Fibroblast of the conjunctiva (primary cell): ENCODE results near the gene DOK5.
"Not testable (repeated sequence)": the region's sequence is repeated elsewhere in the genome, so short reads cannot be mapped to it uniquely, and the experiment has no call there.

ENCODE experiments used
- DNase-seq: peaks from one replicate; pipeline ENCODE4 v3.0.0-alpha.2; 2010; ENCODE audit warnings: low read depth

DOK5 gene

DNA sequence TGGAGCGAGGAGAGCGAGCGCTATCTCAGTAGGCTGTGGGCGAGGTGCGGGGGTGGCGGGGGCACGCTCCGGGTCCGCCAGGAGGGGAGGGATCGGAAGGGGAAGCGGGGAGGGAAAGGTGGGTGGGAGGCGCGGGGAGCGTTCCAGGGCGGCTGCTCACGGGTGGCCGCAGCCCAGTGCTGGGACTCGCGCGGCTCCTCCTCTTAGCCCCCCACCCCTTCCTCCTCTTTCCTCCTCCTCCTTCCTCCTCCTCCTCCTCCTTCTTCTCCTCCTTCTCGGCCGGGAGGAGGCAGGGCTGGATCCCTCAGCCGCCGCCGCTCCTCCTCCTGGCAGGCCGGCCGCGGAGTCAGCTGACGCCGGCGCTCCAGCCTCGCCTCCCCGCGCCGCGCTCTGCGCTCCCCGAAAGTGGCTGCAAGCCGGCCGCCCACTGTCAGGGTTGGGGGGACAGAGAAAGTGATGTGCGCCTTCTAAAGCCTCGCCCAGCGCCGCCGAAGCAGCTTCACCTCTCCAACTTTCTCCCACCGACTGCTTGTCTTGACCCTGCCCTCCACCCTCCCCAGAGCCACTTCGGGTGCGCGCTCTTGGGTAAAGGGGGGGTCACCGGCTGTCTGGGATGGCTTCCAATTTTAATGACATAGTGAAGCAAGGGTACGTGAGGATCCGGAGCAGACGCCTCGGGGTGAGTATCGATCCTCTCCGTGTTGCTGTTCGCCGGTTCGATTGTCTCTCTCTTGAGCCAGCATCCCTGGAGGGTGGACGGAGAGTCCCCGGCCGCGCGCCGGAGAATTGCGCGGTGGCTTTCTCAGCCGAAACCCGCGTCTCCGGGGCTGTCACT, at the start of gene DOK5:
Gene DOK5, plus strand, starts transcription at position 260 of the 835 bp plus-strand sequence. Its CDS starts 354 bp downstream, at position 614.
- DNase-seq: peak; percentile 29

DNA sequence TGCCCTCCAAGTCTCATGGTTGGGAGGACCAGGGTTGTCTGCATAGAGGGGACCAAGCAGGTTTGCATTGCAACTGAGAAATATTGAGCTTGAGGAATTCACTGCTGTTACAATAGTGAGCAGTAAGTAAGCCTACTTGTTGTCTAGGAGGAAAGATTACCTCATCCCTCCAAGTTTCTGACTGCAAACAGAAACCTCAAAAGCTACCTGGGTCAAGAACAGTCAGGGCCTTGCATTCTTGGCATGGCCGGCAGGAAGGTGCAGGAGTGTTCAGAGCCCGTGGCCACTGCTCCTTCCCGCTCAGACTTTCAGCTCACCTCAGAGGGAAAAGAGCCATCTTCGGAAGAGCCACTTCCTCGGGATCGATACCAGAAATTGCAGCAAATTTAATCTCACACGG, 46.0 kb upstream of the DOK5 start:
- no peak for DNase-seq

DNA sequence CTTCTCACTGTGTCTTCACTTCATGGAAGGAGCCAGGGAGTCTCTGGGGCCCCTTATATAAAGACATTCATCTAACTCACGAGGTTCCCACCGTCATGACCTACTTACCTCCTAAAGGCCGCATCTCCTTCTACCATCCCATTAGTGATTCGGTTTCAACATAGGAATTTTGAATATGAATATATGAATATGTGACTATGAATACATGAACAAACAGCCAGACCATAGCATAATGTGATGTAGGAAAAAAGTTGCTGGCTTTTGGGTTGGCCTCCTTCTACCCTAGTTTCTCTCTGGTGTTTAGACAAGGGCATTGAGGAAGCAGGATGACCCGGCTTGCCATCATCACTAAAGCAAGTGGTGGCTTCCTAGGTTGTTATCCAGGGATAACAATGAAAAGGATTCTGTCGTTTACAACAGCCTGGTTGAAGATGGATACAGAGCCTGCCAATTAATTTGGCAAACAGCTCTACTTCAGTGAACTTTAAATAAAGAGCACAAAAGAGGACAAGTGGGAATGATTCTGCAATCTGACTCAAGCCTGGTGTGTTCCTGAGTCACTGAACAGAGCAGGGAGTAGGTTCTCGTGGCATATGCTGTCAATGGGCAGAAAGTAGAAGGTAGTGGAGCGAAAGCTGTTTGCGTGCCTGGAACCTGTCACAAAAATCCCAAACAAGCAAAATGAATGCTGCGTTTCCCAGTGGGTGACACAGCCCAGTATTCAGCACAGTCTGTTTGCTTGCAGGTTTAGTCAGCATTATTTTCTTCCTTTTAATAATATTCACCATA, 44.0 kb upstream of the DOK5 start:
- DNase-seq: no peak

DNA sequence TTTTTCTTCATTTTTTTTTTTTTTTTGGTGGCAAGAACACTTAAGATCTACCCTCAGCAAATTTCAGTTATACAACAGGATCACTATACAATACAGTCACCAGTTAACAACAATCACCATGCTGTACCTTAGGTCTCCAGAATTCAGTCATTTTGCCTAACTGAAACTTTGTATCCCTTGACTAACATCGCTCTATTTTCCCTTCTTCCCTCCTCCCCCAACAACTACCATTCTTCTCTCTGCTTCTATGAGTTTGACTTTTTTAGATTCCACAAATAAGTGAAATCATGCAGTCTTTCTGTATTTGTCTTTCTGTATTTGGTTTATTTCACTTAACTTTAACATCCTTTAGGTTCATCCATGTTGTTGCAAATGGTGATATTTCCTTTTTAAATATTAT, 42.4 kb upstream of the DOK5 start:
- no peak for DNase-seq

DNA sequence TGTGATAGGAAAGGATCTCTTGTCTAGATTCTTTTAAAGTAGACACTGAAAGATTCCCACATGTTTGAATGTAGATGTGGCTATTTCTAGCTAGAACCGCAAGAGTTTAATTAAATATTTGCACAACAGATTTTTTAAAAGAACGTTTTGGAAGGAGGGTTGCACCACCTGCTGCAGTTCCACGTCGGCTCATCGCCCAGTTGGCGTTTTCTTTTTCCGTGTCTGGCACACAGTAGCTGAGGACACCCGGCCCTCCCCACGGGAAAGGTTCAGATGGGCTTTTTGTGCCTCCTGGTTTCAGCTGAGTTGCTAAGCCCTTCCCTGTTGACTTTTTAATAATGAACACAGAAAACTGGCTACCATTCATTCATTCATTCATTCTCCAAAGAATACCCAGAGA, 41.8 kb upstream of the DOK5 start:
- DNase-seq: no peak

DNA sequence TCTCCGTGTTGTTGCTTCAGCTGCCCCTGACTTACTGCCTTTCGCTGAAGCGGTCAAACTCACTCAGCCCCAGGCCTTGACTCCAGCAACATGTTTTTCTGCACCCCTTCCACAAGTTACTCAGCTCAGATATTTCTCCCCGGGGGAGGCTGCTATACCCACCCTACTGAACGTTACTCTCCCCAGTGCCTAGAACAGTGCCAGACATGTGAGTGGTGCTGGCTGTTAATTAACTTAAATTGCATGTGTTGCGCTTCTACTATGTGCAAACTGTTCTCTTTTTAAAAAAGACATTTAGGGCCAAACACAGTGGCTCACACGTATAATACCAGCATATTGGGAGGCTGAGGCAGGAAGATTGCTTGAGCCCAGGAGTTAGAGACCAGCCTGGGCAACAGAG, 41.2 kb upstream of the DOK5 start:
- no peak for DNase-seq

DNA sequence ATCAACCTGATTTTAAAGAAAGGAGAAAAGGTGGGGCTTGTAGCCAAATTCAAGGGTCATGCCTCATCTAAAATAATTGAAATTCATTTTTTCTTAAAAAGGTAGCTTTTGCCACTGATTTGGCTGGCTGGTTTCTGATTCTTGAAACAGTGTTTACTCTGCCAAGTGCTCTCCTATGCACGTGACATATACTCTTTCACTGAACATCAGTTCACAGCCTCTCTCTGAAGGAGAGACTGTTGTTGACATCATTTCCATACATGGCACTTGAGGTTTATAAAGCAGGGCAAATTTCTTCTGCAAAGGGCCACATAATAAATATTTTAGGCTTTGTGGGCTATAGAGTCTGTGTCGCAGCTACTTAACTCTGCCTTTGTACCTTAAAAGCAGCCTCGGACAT, 40.4 kb upstream of the DOK5 start:
- DNase-seq: no peak

DNA sequence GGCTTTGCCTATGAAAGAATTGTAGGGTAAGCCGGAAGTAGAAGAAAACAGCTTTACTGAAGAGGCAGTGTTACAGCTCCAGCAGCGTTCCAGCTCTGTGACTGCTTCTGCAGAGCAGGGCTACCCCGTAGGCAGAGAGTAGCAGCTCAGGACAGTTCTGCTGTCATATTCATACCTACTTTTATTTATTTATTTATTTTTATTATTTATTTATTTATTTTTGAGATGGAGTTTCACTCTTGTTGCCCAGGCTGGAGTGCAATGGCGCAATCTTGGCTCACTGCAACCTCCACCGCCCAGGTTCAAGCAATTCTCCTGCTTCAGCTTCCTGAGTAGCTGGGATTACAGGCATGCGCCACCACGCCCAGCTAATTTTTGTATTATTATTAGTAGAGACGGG, 39.0 kb upstream of the DOK5 start:
- not testable (repeated sequence) for DNase-seq

DNA sequence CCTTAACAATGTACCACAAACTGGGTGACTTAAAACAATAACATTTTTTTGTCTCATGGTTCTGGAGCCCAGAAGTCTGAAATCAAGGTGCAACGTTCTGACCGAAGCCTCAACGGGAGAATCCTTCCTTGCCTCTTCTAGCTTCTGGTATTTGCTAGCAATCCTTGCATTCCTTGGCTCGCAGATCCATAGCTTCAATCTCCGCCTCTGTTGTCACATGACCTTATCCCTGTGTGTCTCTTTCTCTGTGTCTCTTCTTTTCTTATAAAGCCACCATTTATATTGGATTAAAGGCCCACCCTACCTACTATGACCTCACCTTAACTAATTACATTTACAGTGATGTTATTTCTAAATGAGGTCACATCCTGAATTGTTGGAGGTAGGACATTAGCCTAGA, 37.2 kb upstream of the DOK5 start:
- DNase-seq: no peak

DNA sequence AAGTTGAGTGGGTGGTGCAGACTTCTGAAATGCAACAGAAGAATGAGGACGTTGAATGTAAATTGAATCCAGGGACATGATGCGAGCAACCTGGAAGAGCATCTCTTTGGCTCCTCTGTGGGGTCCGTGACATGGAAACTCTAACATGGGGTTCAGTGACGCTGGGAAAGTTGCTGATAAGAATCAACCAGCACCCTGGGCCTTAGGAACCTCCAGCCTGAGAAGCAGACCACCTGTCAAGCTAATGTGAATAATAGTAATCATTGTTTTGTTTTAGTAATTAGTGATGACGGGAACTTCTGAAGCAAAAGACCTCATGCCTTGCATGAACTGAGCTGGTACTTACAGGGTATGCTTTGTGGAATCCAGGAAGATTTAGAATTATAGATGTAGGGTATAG, 25.2 kb upstream of the DOK5 start:
- DNase-seq: no peak

DNA sequence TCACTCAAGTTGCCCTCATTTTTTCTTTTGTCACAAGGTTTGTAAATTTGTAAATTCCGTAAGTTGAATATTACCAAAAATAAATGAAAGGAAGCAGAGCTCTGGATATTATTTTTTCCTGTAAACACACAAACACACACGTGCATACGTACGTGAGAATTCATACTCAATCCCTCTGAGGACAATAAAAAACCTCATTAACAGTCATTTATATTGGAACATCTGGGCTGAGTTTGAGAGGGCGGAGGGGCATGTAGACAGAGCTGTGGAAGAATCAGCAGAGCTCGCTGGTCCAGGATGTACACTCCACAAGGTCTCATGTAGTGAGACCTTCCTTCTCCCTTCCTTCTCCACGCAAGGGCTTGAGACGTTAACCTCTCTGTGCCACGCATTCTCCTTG, 24.2 kb upstream of the DOK5 start:
- DNase-seq: no peak

DNA sequence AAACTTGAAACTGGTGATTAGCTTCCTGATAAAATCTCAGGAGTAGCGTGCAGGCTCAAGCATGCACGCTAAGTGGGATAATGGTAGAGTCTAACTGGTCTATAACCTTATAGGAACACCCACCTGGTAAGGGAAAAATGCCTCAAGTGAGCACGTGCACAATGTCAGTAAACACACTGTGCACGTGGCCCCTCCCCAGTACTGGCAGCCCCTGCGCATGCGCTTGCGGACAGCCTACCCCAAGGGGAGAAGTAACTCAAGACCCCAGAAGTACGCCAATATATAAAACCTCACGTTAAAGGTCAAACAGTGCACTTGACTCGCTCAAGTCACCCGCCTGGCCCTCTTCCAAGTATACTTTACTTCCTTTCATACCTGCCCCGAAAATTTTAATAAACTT, 23.1 kb upstream of the DOK5 start:
- DNase-seq: no peak

DNA sequence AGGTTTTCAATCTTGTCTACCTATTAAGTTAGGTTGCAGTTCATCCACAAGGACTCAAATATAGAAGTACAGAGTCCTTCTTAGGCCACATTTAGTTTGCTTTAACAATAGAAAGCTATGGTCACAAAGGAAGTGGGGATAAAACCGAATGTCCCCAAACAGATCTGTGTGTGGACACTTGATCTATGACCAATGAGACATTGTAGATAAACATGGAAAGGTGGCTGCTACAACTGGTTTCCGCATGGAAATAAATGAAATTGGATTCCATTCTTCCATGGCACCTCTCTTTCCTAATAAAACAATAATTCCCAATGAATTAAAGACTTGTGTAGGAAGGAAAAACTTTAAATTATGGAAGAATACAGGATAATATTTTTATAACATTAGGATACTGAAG, 20.4 kb upstream of the DOK5 start:
- no peak for DNase-seq

DNA sequence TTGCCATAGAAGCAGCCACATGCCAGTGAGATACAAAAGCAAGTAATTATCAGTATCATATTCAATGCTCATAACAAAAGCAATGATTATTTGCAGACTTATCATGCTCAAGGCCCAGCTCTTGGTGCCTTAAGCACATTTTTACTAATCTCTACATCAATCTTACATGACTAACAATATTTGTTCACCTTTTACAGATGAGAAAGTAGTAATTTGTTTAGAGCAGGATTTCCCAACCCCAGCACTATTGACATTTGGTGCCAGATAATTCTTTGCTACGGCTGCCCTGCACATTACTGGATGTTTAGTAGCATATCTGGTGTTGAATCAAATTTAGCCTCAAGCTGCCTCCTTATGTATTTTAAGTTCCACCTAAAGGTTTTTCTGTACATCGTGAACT, 19.0 kb upstream of the DOK5 start:
- no peak for DNase-seq

DNA sequence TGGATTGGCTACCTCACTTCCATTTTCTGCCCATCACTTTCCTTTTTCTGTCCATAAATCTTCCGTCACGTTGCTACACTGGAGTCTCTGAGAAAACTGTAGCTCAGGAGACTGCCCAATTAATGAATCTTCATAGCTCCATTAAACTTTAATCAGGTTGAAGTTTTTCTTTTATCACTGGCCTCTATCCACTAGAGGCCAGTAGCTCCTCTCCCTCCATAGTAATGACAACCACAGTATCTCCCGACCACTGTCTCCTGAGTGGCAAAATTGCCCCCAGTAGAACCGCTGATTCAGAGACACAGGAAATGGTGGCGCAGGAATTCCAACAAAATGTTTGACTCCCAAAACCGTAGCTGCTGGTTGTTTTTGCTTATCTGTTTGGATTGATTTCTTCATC, 18.4 kb upstream of the DOK5 start:
- DNase-seq: no peak

DNA sequence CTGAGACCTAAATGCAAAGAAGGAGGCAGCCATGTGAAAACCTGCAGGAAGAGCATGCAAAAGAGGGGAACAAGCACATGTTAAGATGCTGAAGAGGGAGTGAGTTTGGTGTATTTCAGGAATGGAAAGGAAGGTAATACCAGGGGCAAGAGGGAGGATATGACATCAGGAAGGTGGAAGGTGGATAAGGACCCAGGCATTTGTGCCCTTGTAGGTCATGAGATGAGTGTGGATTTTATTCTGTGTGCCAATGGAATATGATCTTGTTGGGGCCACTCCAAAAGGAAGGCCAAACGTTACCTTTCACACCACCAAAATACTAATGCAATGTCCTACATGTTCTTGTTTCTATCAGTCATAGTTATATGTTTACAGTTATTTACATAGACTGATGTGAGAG, 17.2 kb upstream of the DOK5 start:
- DNase-seq: no peak

DNA sequence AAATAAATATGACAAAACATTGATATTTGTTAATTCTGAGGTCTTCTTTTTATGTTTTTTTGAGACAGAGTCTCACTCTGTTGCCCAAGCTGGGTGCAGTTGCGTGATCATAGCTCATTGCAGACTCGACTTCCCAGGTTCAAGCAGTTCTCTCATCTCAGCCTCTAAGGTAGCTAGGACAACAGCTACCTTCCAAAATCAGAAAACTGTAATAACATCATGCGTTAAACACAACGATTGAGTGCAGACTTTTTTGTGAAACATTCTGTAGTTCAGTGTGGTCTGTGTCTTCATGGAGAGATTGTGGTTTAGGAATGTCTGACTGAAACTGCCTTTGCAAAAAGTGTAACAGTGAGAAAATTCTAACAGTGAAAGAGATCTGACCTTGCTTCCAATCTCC, 16.1 kb upstream of the DOK5 start:
- no peak for DNase-seq

DNA sequence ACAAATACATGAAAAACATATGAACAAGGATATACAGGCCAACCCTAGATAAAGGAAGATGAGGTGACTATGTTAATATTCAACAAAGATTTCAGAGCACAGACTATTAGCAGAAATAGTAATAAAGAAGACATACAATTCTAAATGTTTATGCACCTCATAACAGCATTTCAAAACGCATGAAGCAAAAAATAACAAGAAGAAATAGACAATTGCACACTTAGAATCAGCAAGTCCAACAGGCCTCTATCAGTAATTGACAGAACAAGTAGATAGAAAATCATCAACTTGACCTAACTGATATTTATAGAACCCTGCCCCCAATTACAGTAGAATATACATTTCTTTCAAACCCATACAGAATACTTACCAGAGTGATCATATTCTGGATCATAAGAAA, 11.4 kb upstream of the DOK5 start:
- DNase-seq: no peak

DNA sequence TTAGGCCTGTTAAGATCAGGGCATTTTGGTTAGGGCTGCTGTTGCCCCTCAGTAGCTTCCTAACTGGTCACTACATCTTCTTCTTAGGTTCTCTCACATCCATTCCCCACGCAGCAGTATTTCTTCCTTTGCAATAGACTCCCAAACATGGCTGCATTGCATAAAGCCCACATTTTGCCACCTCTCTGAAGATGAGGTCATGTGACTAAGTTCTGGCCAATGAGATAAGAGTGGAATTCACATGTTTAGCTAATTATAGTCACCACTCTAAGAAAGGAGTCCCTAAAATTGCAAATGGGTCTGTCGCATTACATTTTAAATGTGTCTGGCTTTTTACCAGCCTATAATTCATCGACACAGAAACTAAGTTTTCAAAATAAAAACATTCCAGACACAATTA, 9.3 kb upstream of the DOK5 start:
- DNase-seq: no peak

DNA sequence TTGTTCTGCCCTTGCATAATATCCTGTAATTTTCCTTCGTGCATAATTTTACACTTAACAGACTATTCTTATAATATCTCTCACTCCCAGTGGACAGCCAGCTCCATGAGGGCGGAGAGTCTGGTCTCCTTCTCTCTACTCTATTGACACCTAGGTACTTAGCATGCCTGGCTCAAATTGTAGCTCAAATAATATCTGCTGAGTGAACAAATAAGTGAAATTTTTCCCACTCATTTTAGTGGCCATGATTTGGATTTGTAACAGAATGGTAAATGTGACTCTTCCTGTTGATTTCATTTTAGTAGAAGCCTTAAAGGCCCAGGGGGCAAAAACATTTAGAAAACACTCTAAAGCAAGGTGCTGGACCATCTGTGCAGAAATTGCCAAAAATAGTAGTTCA, 7.8 kb upstream of the DOK5 start:
- no peak for DNase-seq

DNA sequence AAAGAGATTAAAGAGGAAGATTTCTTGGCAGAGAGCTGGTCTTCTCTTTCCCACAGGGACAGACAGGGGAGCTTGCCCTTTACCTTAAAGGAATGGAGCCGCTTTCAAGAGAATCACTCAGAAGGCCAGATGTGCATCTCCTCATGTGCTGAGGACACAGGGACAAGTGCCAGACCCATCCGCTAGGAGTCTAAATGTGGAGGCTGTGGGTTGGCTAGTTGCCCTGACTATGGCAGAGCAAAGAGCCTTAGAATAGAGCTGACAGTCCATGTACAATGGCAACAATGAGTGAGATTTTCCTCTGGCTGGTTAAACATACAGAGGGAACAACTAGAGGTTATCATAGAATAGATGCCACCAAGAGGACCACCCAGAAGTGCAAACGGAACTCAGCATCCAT, 7.3 kb upstream of the DOK5 start:
- no peak for DNase-seq

DNA sequence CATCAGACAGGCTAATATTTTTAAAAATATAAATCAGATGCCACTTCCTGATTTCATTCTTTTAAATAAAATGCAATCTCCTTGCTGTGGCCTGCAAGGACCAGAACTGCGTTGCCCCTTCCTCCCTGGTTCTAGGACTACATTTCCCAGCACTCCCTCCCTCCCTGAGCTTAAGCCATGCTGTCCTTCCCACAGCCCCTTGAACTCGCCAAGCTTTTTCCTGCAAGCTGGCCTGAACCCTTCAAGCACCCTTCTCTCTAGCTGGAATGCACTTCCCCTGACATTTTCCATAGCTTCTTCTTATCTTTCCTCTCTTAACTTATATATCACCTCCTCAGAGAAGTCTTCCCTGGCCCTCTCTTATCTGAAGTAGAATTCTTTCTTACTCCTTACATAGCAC, 6.1 kb upstream of the DOK5 start:
- no peak for DNase-seq

DNA sequence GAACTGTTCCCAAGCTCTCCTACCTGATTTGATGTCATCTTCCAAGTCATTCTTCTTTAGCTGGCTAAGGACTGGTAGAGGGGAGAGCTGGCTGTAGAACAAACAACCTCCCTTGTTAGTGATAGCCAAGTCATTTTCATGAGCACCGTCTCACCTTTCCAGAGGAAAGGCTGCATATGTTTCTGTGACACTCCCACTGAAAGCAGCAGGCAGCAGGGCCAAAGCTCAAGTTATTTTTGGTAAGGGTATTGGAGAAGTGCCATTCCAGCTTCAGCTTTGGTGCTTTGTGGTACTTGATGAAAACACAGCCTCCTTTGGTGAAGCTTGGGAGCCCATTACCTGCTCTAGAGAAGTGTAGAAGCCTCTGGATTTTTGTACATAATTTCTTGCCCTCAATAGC, 5.4 kb upstream of the DOK5 start:
- no peak for DNase-seq

DNA sequence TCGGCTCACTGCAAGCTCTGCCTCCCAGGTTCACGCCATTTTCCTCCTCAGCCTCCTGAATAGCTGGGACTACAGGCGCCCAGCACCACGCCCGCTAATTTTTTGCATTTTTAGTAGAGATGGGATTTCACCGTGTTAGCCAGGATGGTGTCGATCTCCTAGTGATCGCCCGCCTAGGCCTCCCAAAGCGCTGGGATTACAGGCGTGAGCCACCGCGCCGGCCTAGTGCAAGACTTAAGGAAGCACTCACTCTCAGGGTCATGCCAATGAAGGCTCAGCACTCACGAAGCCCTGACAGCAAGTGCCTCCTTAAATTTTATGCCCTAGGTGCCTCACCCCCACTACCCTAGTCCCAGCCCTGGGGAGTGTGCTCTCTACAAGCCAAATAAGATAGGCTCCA, 4.7 kb upstream of the DOK5 start:
- no peak for DNase-seq
